GM19351 (cell line): Measurements from ENCODE around the gene COL27A1.

ENCODE experiments used
- ATAC-seq: cut with Tn5 transposase; IDR thresholded peaks from one replicate; pipeline ENCODE4 v1.9.1; 2021; ENCODE audit warnings: mild to moderate bottlenecking, moderate library complexity; ENCODE audit not compliant: unreplicated experiment

Gene COL27A1

GRCh38 chr9:114261987-114262386 lies 106.7 kb downstream of the COL27A1 start:
- no peak for ATAC-seq

GRCh38 chr9:114263853-114264510 lies 108.6 kb downstream of the COL27A1 start:
- no peak for ATAC-seq

GRCh38 chr9:114264806-114265550 lies 109.6 kb downstream of the COL27A1 start:
- ATAC-seq, result no peak

GRCh38 chr9:114266969-114267368 lies 111.6 kb downstream of the COL27A1 start:
- ATAC-seq, result no peak

- no peak for ATAC-seq
Observed at GRCh38 chr9:114269023-114269422, 113.7 kb downstream of the COL27A1 start.

- no peak for ATAC-seq
Observed at GRCh38 chr9:114270120-114270975, 115.0 kb downstream of the COL27A1 start.

GRCh38 chr9:114271556-114272510 lies 116.5 kb downstream of the COL27A1 start:
- no peak for ATAC-seq

- no peak for ATAC-seq
Observed at GRCh38 chr9:114272739-114273431, 117.5 kb downstream of the COL27A1 start.

- no peak for ATAC-seq
Observed at GRCh38 chr9:114273461-114273881, 118.1 kb downstream of the COL27A1 start.

- ATAC-seq, result no peak
Observed at GRCh38 chr9:114274217-114274616, 118.9 kb downstream of the COL27A1 start.

GRCh38 chr9:114275246-114276004 lies 120.1 kb downstream of the COL27A1 start:
- no peak for ATAC-seq

GRCh38 chr9:114276908-114277821 lies 121.8 kb downstream of the COL27A1 start:
- ATAC-seq, result no peak

- no peak for ATAC-seq
Observed at GRCh38 chr9:114278356-114278755, 123.0 kb downstream of the COL27A1 start.

- no peak for ATAC-seq
Observed at GRCh38 chr9:114278881-114279570, 123.7 kb downstream of the COL27A1 start.

- no peak for ATAC-seq
Observed at GRCh38 chr9:114279693-114280092, 124.4 kb downstream of the COL27A1 start.

GRCh38 chr9:114280636-114281472 lies 125.5 kb downstream of the COL27A1 start:
- no peak for ATAC-seq
